Cardiac fibroblast (primary cell): ENCODE measurements around the gene MAPK8IP2.

Experiments used
- DNase-seq, 2 donors: peaks; one replicate each; pipeline versions ENCODE4 v3.0.0 to v3.0.0-alpha.2; 2010; ENCODE audit warnings: low read depth in 2 of 2
- H3K4me3 ChIP-seq, 2 donors: replicated peaks in 1 of 2; 1 replicate in 1 of 2; 2 replicates in 1 of 2; pipeline ENCODE4 v1.5.1; 2011; ENCODE audit warnings: low read depth in 2 of 2, low read length in 2 of 2, mild to moderate bottlenecking in 2 of 2, moderate library complexity in 1 of 2
- CTCF ChIP-seq: IDR thresholded peaks from one replicate; pipeline ENCODE4 v1.5.1; 2011; ENCODE audit warnings: low read depth, mild to moderate bottlenecking, low read length, inconsistent platforms

Gene MAPK8IP2

GRCh38 chr22:50599816-50600455, 657 bp upstream of the MAPK8IP2 start:
- DNase-seq: peak; percentile 29 to 38
- no peak for TF ChIP-seq CTCF
- H3K4me3 ChIP-seq: no peak overlapping the region

- TF ChIP-seq CTCF: no peak
- DNase-seq: no peak
- H3K4me3 ChIP-seq: peak overlapping the region in 1 of 2 donors; percentile 8
Observed at GRCh38 chr22:50600967-50601668, 525 bp downstream of the MAPK8IP2 start.

GRCh38 chr22:50601669-50602337, 1.2 kb downstream of the MAPK8IP2 start:
- no peak overlapping the region for H3K4me3 ChIP-seq
- TF ChIP-seq CTCF: no peak
- DNase-seq: no peak

GRCh38 chr22:50602338-50602700, 1.7 kb downstream of the MAPK8IP2 start:
- H3K4me3 ChIP-seq: no peak overlapping the region
- TF ChIP-seq CTCF: no peak
- DNase-seq: no peak

- no peak overlapping the region for H3K4me3 ChIP-seq
- TF ChIP-seq CTCF: no peak
- DNase-seq: no peak
Observed at GRCh38 chr22:50603511-50604255, 3.1 kb downstream of the MAPK8IP2 start.

- no peak for DNase-seq
- TF ChIP-seq CTCF: no peak
- H3K4me3 ChIP-seq: no peak overlapping the region
Observed at GRCh38 chr22:50604256-50605001, 3.8 kb downstream of the MAPK8IP2 start.
